Tibial nerve (tissue), 4 donors: ENCODE measurements around the gene KDM4B. TPM values are rescaled to one million over a fixed set of nuclear protein-coding genes. Genes with fewer than 3 reads are reported as not detected.

ENCODE experiments used
- DNase-seq, 2 donors: peaks; one replicate each; pipeline ENCODE4 v3.0.0-alpha.2; 2019; ENCODE audit warnings: low spot score in 2 of 2
- H3K27ac ChIP-seq, 4 donors: fragments of 200-600 bp; sonication (generic) in 3 of 4; one replicate each; pipeline ENCODE4 v1.5.1; 2017 to 2019; ENCODE audit warnings: mild to moderate bottlenecking in 1 of 4
- H3K27me3 ChIP-seq, 2 donors: fragments of 200-600 bp; sonication (generic) in 1 of 2; one replicate each; pipeline versions ENCODE4 v1.5.1 to v1.6.0; 2017 to 2019
- H3K36me3 ChIP-seq, 3 donors: fragments of 200-600 bp; sonication (generic); one replicate each; pipeline ENCODE4 v1.5.1; 2018 to 2019
- H3K4me1 ChIP-seq, 4 donors: fragments of 200-600 bp; sonication (generic) in 3 of 4; one replicate each; pipeline ENCODE4 v1.5.1; 2017 to 2019
- H3K4me3 ChIP-seq, 4 donors: fragments of 200-600 bp; sonication (generic) in 3 of 4; one replicate each; pipeline ENCODE4 v1.5.1; 2017 to 2019; ENCODE audit warnings: mild to moderate bottlenecking in 1 of 4, moderate library complexity in 1 of 4
- H3K9me3 ChIP-seq, 4 donors: fragments of 200-600 bp; sonication (generic) in 3 of 4; one replicate each; pipeline ENCODE4 v1.5.1; 2017 to 2019
- CTCF ChIP-seq, 5 experiments: fragments of 200-600 bp in 3 of 5; fragments of 450-650 bp in 2 of 5; sonication (generic) in 3 of 5; IDR thresholded peaks; one replicate each; pipeline ENCODE4 v1.5.1; 2016 to 2019; ENCODE audit warnings: antibody characterized with exemption in 5 of 5, mild to moderate bottlenecking in 3 of 5, moderate library complexity in 2 of 5
- EP300 ChIP-seq, 2 donors: sonication (generic); formaldehyde crosslinking; IDR thresholded peaks; one replicate each; pipeline ENCODE4 v1.6.1; 2017; ENCODE audit warnings: antibody characterized with exemption in 2 of 2, mild to moderate bottlenecking in 1 of 2
- POLR2A ChIP-seq, 2 donors: fragments of 450-650 bp; IDR thresholded peaks; one replicate each; pipeline ENCODE4 v1.6.1; 2017; ENCODE audit warnings: antibody characterized with exemption in 2 of 2, mild to moderate bottlenecking in 2 of 2, moderate library complexity in 2 of 2
- WGBS, 2 donors: methylation state at CpG; one replicate each; pipeline ENCODE4 v1.1.5; 2018; 5-methylcytosine and 5-hydroxymethylcytosine counted together
- total RNA-seq, 4 donors: library from RNA; depleted of rRNA; stranded (reverse); fragments of >200 nt; gene quantifications; one replicate each; pipeline ENCODE4 v1.1.0, GENCODE V29; 2016

Gene KDM4B
- total RNA-seq, 4 donors from 2014 or later, result 37.8 to 72.4 (median 57.2) TPM

GRCh38 chr19:5052945-5053485 lies 84.1 kb downstream of the KDM4B start:
- Histone ChIP-seq H3K36me3 (peaks cover 0 to 72% (median 0%) of the 10 kb centered on the region in 3 donors), H3K4me1 (peaks cover 0 to 28% (median 18%) of the 10 kb centered on the region in 4 donors), H3K9me3 (no peaks in the 10 kb centered on the region), H3K27me3 (no peaks in the 10 kb centered on the region), H3K4me3 (no peak overlapping the region), H3K27ac (no peak overlapping the region)
- TF ChIP-seq POLR2A (IDR thresholded peaks at IDR 0.05), result no peak
- TF ChIP-seq CTCF (IDR thresholded peaks at IDR 0.05), result no peak
- TF ChIP-seq EP300 (IDR thresholded peaks at IDR 0.05), result no peak
- no peak for DNase-seq
- WGBS, 2 donors, result 85 to 88% methylated on average over 11 to 16 of the region's 16 CpGs

GRCh38 chr19:5053661-5054060 lies 84.7 kb downstream of the KDM4B start:
- H3K4me3 ChIP-seq, result no peak overlapping the region
- no peaks in the 10 kb centered on the region for H3K9me3 ChIP-seq
- H3K36me3 ChIP-seq, result peaks cover 0 to 73% (median 0%) of the 10 kb centered on the region in 3 donors
- H3K4me1 ChIP-seq, result peaks cover 0 to 28% (median 14%) of the 10 kb centered on the region in 4 donors
- TF ChIP-seq POLR2A (IDR thresholded peaks at IDR 0.05) (no peak), CTCF (IDR thresholded peaks at IDR 0.05) (no peak), EP300 (IDR thresholded peaks at IDR 0.05) (no peak)
- no peak overlapping the region for H3K27ac ChIP-seq
- DNase-seq, result no peak
- whole genome bisulfite sequencing, 2 donors, result 90 to 96% methylated on average over 10 to 11 of the region's 11 CpGs
- no peaks in the 10 kb centered on the region for H3K27me3 ChIP-seq

- Histone ChIP-seq H3K27me3 (no peaks in the 10 kb centered on the region), H3K4me1 (peaks cover 0 to 27% (median 5%) of the 10 kb centered on the region in 4 donors), H3K4me3 (no peak overlapping the region), H3K36me3 (peaks cover 0 to 72% (median 0%) of the 10 kb centered on the region in 3 donors), H3K9me3 (no peaks in the 10 kb centered on the region), H3K27ac (no peak overlapping the region)
- TF ChIP-seq POLR2A (IDR thresholded peaks at IDR 0.05) (no peak), EP300 (IDR thresholded peaks at IDR 0.05) (no peak), CTCF (IDR thresholded peaks at IDR 0.05) (no peak)
- DNase-seq, result no peak
- WGBS, 2 donors, result 75% methylated on average over 28 to 30 of the region's 35 CpGs
Observed at GRCh38 chr19:5054551-5055456, 85.9 kb downstream of the KDM4B start.

GRCh38 chr19:5055457-5055776 lies 86.5 kb downstream of the KDM4B start:
- Histone ChIP-seq H3K27ac (no peak overlapping the region), H3K27me3 (no peaks in the 10 kb centered on the region), H3K36me3 (peaks cover 0 to 66% (median 0%) of the 10 kb centered on the region in 3 donors), H3K4me1 (peaks cover 0 to 21% (median 5%) of the 10 kb centered on the region in 4 donors), H3K4me3 (no peak overlapping the region), H3K9me3 (no peaks in the 10 kb centered on the region)
- TF ChIP-seq CTCF (IDR thresholded peaks at IDR 0.05) (no peak), EP300 (IDR thresholded peaks at IDR 0.05) (no peak), POLR2A (IDR thresholded peaks at IDR 0.05) (no peak)
- 93% methylated on average over 13 of the region's 13 CpGs for WGBS, 2 donors
- no peak for DNase-seq

GRCh38 chr19:5057860-5058259 lies 88.9 kb downstream of the KDM4B start:
- Histone ChIP-seq H3K27me3 (no peaks in the 10 kb centered on the region), H3K4me3 (no peak overlapping the region), H3K27ac (peak overlapping the region in 1 of 4 donors; percentile 44), H3K4me1 (peaks cover 0 to 21% (median 5%) of the 10 kb centered on the region in 4 donors), H3K9me3 (peaks cover 0 to 6% (median 0%) of the 10 kb centered on the region in 4 donors), H3K36me3 (peaks cover 0 to 68% (median 0%) of the 10 kb centered on the region in 3 donors)
- 85% methylated on average over 5 of the region's 5 CpGs for WGBS, 2 donors
- DNase-seq, result no peak
- no peak for TF ChIP-seq CTCF (IDR thresholded peaks at IDR 0.05)
- TF ChIP-seq POLR2A (IDR thresholded peaks at IDR 0.05), result no peak
- no peak for TF ChIP-seq EP300 (IDR thresholded peaks at IDR 0.05)
